ENCODE data around the gene TSPEAR. TPM values are rescaled to one million over a fixed set of nuclear protein-coding genes. Genes with fewer than 3 reads are reported as not detected.

Gene TSPEAR
- total and polyA plus RNA-seq, 2 donors (not counting 1 experiment from before 2014, with no cell fraction given): not detected

- no peaks in the 10 kb centered on the region for H3K27me3 ChIP-seq (ENCODE audit: control insufficient read depth, insufficient read depth, low read length)
- H3K4me1 ChIP-seq (ENCODE audit: control insufficient read depth, extremely low read depth, insufficient read depth, low read length): no peaks in the 10 kb centered on the region
- no peak for DNase-seq (ENCODE audit: low read depth in 2 of 2)
- no peak overlapping the region for H3K9ac ChIP-seq (ENCODE audit: insufficient read depth, low read length)
- H3K36me3 ChIP-seq (ENCODE audit: control insufficient read depth, insufficient read depth, low read length): no peaks in the 10 kb centered on the region
- H2AFZ ChIP-seq (ENCODE audit: low read length): no peak overlapping the region
- no peaks in the 10 kb centered on the region for H4K20me1 ChIP-seq (ENCODE audit: control insufficient read depth, extremely low read depth, insufficient read depth, low read length)
- no peaks in the 10 kb centered on the region for H3K9me3 ChIP-seq (ENCODE audit: control insufficient read depth, insufficient read depth, low read depth, low read length)
- H3K4me3 ChIP-seq (replicated peaks in 1 of 4; ENCODE audit: control extremely low read depth in 1 of 4, insufficient read depth in 1 of 4, low read depth in 3 of 4, low read length in 4 of 4): no peak overlapping the region
- no peak overlapping the region for H3K4me2 ChIP-seq (ENCODE audit: extremely low read depth, insufficient read depth, low read length)
- no peak for TF ChIP-seq EZH2 (IDR thresholded peaks at IDR 0.05; ENCODE audit: low read length, missing control alignments)
- TF ChIP-seq CTCF (conservative IDR thresholded peaks at IDR 0.05 in 1 of 2, IDR thresholded peaks at IDR 0.05 in 1 of 2; ENCODE audit: low read depth in 1 of 2, low read length in 2 of 2): no peak
- H3K27ac ChIP-seq (ENCODE audit: insufficient read depth, low read length): no peak overlapping the region
- H3K79me2 ChIP-seq (ENCODE audit: control insufficient read depth, insufficient read depth, low read length): no peaks in the 10 kb centered on the region
Measured at GRCh38 chr21:44527156-44527982, 184.0 kb downstream of the TSPEAR start.

GRCh38 chr21:44526096-44526997 is 185.0 kb downstream of the TSPEAR start:
- Histone ChIP-seq H3K27me3 (ENCODE audit: control insufficient read depth, insufficient read depth, low read length) (no peaks in the 10 kb centered on the region), H3K4me2 (ENCODE audit: extremely low read depth, insufficient read depth, low read length) (no peak overlapping the region), H3K9me3 (ENCODE audit: control insufficient read depth, insufficient read depth, low read depth, low read length) (no peaks in the 10 kb centered on the region), H3K4me1 (ENCODE audit: control insufficient read depth, extremely low read depth, insufficient read depth, low read length) (no peaks in the 10 kb centered on the region), H3K9ac (ENCODE audit: insufficient read depth, low read length) (no peak overlapping the region), H3K4me3 (replicated peaks in 1 of 4; ENCODE audit: control extremely low read depth in 1 of 4, insufficient read depth in 1 of 4, low read depth in 3 of 4, low read length in 4 of 4) (no peak overlapping the region), H2AFZ (ENCODE audit: low read length) (no peak overlapping the region), H4K20me1 (ENCODE audit: control insufficient read depth, extremely low read depth, insufficient read depth, low read length) (no peaks in the 10 kb centered on the region), H3K27ac (ENCODE audit: insufficient read depth, low read length) (no peak overlapping the region), H3K79me2 (ENCODE audit: control insufficient read depth, insufficient read depth, low read length) (no peaks in the 10 kb centered on the region), H3K36me3 (ENCODE audit: control insufficient read depth, insufficient read depth, low read length) (no peaks in the 10 kb centered on the region)
- DNase-seq (ENCODE audit: low read depth in 2 of 2): no peak
- TF ChIP-seq EZH2 (IDR thresholded peaks at IDR 0.05; ENCODE audit: low read length, missing control alignments) (no peak), CTCF (conservative IDR thresholded peaks at IDR 0.05 in 1 of 2, IDR thresholded peaks at IDR 0.05 in 1 of 2; ENCODE audit: low read depth in 1 of 2, low read length in 2 of 2) (no peak)

GRCh38 chr21:44525391-44526095 is 185.8 kb downstream of the TSPEAR start:
- Histone ChIP-seq H3K27ac (ENCODE audit: insufficient read depth, low read length) (no peak overlapping the region), H3K36me3 (ENCODE audit: control insufficient read depth, insufficient read depth, low read length) (no peaks in the 10 kb centered on the region), H2AFZ (ENCODE audit: low read length) (no peak overlapping the region), H3K9ac (ENCODE audit: insufficient read depth, low read length) (no peak overlapping the region), H3K4me3 (replicated peaks in 1 of 4; ENCODE audit: control extremely low read depth in 1 of 4, insufficient read depth in 1 of 4, low read depth in 3 of 4, low read length in 4 of 4) (no peak overlapping the region), H3K4me2 (ENCODE audit: extremely low read depth, insufficient read depth, low read length) (no peak overlapping the region), H3K27me3 (ENCODE audit: control insufficient read depth, insufficient read depth, low read length) (no peaks in the 10 kb centered on the region), H3K9me3 (ENCODE audit: control insufficient read depth, insufficient read depth, low read depth, low read length) (no peaks in the 10 kb centered on the region), H4K20me1 (ENCODE audit: control insufficient read depth, extremely low read depth, insufficient read depth, low read length) (no peaks in the 10 kb centered on the region), H3K4me1 (ENCODE audit: control insufficient read depth, extremely low read depth, insufficient read depth, low read length) (no peaks in the 10 kb centered on the region), H3K79me2 (ENCODE audit: control insufficient read depth, insufficient read depth, low read length) (no peaks in the 10 kb centered on the region)
- DNase-seq (ENCODE audit: low read depth in 2 of 2): no peak
- TF ChIP-seq CTCF (conservative IDR thresholded peaks at IDR 0.05 in 1 of 2, IDR thresholded peaks at IDR 0.05 in 1 of 2; ENCODE audit: low read depth in 1 of 2, low read length in 2 of 2) (no peak), EZH2 (IDR thresholded peaks at IDR 0.05; ENCODE audit: low read length, missing control alignments) (no peak)

All from fibroblast of lung (primary cell).